Gastrocnemius medialis (tissue), 4 donors: ENCODE results near the gene FRMD4B.

Experiments
- CTCF ChIP-seq, 5 experiments: fragments of 450-650 bp in 3 of 5; fragments of 200-600 bp in 2 of 5; sonication (generic) in 2 of 5; IDR thresholded peaks in 4 of 5; conservative IDR thresholded peaks in 1 of 5; 1 replicate in 4 of 5; 2 replicates in 1 of 5; pipeline ENCODE4 v1.5.1; 2016 to 2019; ENCODE audit warnings: antibody characterized with exemption in 5 of 5, mild to moderate bottlenecking in 3 of 5, moderate library complexity in 3 of 5
- POLR2A ChIP-seq, 2 donors: fragments of 450-650 bp; IDR thresholded peaks; one replicate each; pipeline ENCODE4 v1.6.1; 2017; ENCODE audit warnings: antibody characterized with exemption in 2 of 2, mild to moderate bottlenecking in 2 of 2, moderate library complexity in 2 of 2

- TF ChIP-seq POLR2A (IDR thresholded peaks at IDR 0.05), result no peak
- no peak for TF ChIP-seq CTCF (IDR thresholded peaks at IDR 0.05 in 4 of 5, conservative IDR thresholded peaks at IDR 0.05 in 1 of 5)
These were observed 65.0 kb downstream of the FRMD4B start for GRCh38 chr3:69320871-69321271.
